COR-L47 (cell line): ENCODE data around the gene DOCK4.

Experiments
- DNase-seq: peaks from one replicate; lab custom pipeline; 2025; lab: John Stamatoyannopoulos, UW

Gene DOCK4

GRCh38 chr7:111820621-111821020 is 385.6 kb downstream of the DOCK4 start:
- no peak for DNase-seq

- DNase-seq = no peak
These were observed 386.1 kb downstream of the DOCK4 start for GRCh38 chr7:111820121-111820520.

- no peak for DNase-seq
These were observed 390.8 kb downstream of the DOCK4 start for GRCh38 chr7:111815354-111815753.

GRCh38 chr7:111813306-111813705 is 392.9 kb downstream of the DOCK4 start:
- no peak for DNase-seq

GRCh38 chr7:111806232-111806631 is 400.0 kb downstream of the DOCK4 start:
- DNase-seq = no peak

GRCh38 chr7:111803015-111803758 is 403.0 kb downstream of the DOCK4 start:
- DNase-seq = no peak

GRCh38 chr7:111802194-111802772 is 403.9 kb downstream of the DOCK4 start:
- no peak for DNase-seq

- DNase-seq = no peak
These were observed 404.9 kb downstream of the DOCK4 start for GRCh38 chr7:111801277-111801676.

GRCh38 chr7:111796671-111797070 is 409.5 kb downstream of the DOCK4 start:
- no peak for DNase-seq

GRCh38 chr7:111789870-111790269 is 416.3 kb downstream of the DOCK4 start:
- DNase-seq = no peak

- no peak for DNase-seq
These were observed 417.2 kb downstream of the DOCK4 start for GRCh38 chr7:111789048-111789320.

- DNase-seq = peak; percentile 26
These were observed 417.7 kb downstream of the DOCK4 start for GRCh38 chr7:111788286-111789047.

- no peak for DNase-seq
These were observed 418.5 kb downstream of the DOCK4 start for GRCh38 chr7:111787741-111788140.

GRCh38 chr7:111787099-111787498 is 419.1 kb downstream of the DOCK4 start:
- no peak for DNase-seq

GRCh38 chr7:111785076-111785475 is 421.1 kb downstream of the DOCK4 start:
- DNase-seq = no peak

GRCh38 chr7:111784296-111784695 is 421.9 kb downstream of the DOCK4 start:
- no peak for DNase-seq

- no peak for DNase-seq
These were observed 422.3 kb downstream of the DOCK4 start for GRCh38 chr7:111783854-111784253.

GRCh38 chr7:111780527-111780926 is 425.7 kb downstream of the DOCK4 start:
- no peak for DNase-seq

GRCh38 chr7:111775206-111775605 is 431.0 kb downstream of the DOCK4 start:
- DNase-seq = no peak

- DNase-seq = no peak
These were observed 433.5 kb downstream of the DOCK4 start for GRCh38 chr7:111772716-111773115.

GRCh38 chr7:111771638-111772037 is 434.6 kb downstream of the DOCK4 start:
- DNase-seq = no peak

GRCh38 chr7:111770116-111770515 is 436.1 kb downstream of the DOCK4 start:
- no peak for DNase-seq
